ENCODE data around the gene RFNG.

Gene RFNG

DNA sequence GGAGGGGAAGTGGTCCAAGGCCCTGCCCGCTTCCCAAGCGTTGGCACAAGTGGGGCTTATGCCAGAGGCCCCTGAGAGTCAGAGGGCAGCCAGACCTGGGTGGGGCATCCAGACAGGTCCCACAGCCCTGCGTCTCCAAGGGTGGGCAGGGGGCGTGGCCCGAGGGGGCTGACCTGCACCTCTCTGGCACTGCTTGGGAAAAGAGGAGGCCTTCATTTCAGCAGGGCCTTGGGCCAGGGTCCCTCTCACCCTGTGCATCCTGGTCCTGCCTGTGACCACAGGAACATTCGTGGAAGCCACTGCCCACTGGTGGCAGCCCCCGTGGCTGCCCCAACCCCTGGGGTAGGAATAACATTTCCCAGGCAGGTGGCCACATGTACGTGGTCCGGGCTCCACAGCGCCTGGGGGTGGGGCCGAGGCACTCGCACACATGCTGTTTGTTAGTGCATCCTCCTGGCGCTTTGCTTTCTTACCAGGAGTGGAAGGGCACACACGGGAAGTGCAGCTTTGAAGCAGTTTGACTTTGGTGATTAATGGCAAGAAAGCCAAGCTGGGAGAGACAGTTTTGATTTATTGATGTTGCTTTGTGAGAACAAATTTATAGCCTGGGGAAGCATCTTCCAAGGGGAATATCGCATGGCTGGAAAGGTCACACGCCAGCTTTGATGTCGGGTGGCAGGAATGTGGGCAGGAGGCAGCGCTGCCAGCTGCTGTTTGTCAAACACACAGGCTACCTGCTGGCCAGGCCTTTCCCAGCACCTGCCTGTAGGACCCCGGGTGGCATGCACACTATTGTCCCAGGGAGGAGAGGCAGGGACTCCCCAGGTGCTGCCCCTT, 33.2 kb downstream of the RFNG start:
- DNase-seq = no peak
- intact Hi-C loops (cut with DNase I) = no loop called here

DNA sequence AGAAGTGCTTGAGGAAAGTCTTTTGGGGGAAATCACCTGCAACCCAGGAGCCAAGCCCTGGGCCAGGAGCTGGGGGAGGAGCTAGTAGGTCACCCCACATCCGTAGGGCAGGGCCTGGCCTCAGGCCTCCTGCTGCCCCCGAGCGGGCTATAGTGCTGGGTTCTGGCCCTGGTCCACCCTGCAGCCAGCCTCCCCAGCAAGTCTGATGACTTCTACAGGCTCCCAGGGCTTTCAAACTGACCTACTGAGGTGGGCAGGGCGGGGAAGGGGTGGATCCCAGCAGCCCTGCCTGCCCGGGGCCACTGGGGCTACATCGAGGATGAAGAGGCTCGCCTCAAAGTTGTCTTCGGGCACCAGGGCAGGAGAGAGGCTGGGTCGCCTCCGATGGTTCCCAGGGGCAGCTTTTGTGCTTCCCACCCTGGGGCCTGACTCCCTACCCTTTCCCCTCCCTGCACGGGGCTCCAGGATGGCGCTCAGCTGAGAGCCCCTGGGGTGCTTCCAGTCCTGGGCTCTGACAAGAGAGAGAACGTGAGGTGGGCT, 33.9 kb downstream of the RFNG start:
- DNase-seq = no peak
- intact Hi-C loops (cut with DNase I) = no loop called here

GRCh38 chr17:82016875-82017459, 34.6 kb downstream of the RFNG start:
- DNase-seq = no peak
- intact Hi-C loops (cut with DNase I) = no loop called here

DNA sequence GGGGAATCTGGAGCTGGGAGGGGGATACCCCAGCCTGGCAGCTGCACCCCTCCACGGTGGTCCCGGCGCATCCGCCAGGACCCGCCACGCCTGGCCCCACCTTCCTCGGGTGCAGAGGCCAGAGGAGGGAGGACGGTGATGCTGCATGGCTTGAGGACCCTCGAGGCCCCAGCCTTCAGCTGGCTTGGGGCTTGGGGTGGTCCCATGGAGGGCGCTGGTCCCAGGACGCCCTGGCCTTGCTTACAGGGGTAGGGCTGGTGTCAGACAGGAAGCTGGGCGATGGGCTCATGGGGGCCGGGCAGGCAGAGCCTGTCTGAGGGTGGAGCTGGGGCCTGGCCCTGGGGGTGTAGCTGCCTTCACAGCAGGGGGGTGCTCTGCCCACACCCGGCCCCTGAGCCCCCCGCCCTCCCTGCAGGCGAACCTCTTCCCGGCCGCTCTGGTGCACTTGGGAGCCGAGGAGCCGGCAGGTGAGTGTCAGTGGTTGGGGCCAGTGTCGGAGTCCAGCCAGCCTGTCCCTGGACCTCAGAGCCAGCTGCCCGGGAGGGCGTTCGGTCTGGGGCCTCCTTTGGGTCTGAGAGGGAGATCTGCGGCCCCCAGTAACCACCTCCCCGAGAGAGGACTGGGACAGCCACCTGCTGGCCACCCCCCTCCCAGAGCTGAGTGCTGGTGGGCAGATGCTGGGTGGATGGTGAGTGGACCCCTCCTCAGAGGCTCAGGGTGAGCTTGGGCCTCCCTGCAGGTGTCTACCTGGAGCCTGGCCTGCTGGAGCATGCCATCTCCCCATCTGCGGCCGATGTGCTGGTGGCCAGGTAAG, 35.3 kb downstream of the RFNG start:
- intact Hi-C loops (cut with DNase I) = no loop called here
- no peak for DNase-seq

DNA sequence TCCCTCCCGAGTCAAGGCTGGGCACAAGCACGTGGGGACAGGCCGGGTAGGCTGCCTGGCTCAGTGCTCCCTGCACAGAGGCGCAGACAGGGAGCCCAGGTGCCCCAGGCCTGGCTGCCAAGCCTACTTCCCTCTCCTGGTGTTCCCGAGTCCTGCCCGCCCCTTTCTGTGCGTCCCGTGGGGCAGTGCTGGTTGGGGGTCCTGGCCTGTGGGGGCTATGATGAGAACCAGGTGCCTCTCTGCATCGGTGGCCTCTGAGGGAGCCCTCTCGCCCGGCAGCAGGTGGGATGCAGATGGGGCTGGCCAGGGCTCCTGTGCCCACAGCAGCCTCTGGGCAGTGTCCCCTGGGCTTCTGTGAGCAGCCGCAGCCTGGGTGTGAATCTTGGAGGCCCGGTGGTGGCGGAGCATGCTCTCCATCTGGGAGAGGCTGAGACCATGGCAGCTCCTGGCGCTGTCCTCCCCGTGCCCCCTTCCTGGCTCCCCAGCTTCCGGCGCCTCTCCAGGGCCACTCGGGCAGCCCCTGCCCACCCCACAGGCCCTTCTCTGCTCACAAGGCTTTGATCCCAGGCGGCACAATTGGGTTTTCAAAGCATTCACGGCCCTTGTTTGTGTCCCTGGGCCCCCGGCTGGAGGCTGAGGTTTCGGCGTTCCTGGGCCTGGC, 36.2 kb downstream of the RFNG start:
- no peak for DNase-seq
- intact Hi-C loops (cut with DNase I) = no loop called here

GRCh38 chr17:82014971-82015310, 36.7 kb downstream of the RFNG start:
- intact Hi-C loops (cut with DNase I) = no loop called here
- no peak for DNase-seq

GRCh38 chr17:82014432-82014831, 37.2 kb downstream of the RFNG start:
- intact Hi-C loops (cut with DNase I) = no loop called here
- peak in 4 of 10 donors; percentile 40 to 93 (median 76) for DNase-seq

GRCh38 chr17:82013772-82014321, 37.8 kb downstream of the RFNG start:
- no peak for DNase-seq
- intact Hi-C loops (cut with DNase I) = no loop called here

DNA sequence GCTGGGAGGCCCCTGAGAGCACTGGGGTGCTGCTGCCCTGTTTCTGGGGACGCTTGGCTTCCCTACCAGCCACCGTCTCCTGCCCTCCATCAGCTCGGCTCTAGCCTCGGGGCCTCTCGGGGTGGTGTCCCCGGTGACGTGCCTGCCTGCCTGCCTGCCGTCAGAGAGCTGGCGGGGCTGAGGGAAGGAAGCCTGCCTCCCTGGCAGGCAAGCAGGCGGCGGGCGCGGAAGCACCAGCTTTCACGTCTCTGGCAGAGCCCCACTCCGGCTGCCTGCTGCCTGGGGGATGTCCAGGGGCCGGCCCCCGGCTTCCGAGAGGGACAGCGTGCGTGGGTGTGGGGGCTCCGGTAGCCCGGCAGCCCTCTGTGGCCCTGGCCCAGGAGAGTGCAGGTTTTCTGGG, 38.3 kb downstream of the RFNG start:
- DNase-seq = peak in 4 of 10 donors; percentile 48 to 83 (median 61)
- intact Hi-C loops (cut with DNase I) = no loop called here

DNA sequence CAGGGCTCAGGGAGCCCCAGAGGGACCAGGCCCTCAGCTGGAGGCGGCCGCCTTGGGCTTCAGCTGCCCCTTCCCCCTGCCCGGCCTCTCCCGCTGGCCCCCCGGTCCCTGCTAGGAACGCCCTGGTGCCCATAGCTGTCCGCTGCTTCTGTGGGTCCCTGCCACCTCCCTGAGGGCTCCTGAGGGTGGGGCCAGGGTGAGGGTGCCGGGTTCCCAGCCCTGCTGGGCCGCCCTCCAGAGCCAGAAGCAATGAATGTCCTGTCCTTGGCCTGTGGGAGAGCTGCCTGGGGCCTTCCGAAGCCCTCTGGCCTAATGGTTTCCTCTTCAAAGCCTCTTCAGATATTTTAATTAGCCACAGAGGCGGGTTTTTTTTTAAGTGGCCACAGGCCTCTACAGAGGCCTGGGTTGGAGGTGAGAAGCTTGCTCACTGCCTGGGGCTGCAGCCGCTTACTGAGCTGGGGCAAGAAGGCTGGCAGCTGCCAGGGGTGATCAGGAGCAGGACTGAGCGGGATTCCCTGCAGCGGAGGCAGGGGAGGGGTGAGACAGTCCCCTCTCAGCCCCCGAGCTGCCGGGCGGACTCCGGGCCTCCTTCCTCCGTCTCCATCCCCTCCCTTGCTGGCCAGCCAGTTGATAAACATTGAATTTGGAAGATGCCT, 38.8 kb downstream of the RFNG start:
- DNase-seq = no peak
- intact Hi-C loops (cut with DNase I) = no loop called here

DNA sequence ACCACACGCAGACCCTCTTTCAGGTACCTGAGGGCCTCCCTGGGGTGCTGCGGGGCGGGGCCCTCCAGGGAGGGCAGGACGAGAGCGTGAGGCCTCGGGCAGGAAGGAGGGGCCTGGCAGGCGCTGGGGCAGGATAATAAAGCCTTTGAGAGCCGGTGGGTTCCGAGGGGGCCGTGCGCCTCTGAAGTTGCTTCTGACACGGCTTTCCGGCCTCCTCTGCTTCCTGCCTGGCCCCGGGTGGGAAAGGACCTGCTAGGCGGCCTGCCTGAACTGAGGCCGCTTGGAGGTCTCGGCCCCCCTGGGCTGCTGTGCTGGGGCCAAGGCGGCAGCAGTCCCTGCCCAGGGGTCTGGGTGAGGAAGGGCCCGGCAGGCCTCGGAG, 39.4 kb downstream of the RFNG start:
- intact Hi-C loops (cut with DNase I) = no loop called here
- no peak for DNase-seq

- intact Hi-C loops (cut with DNase I) = no loop called here
- no peak for DNase-seq
These were observed 39.9 kb downstream of the RFNG start for GRCh38 chr17:82011617-82012187.

DNA sequence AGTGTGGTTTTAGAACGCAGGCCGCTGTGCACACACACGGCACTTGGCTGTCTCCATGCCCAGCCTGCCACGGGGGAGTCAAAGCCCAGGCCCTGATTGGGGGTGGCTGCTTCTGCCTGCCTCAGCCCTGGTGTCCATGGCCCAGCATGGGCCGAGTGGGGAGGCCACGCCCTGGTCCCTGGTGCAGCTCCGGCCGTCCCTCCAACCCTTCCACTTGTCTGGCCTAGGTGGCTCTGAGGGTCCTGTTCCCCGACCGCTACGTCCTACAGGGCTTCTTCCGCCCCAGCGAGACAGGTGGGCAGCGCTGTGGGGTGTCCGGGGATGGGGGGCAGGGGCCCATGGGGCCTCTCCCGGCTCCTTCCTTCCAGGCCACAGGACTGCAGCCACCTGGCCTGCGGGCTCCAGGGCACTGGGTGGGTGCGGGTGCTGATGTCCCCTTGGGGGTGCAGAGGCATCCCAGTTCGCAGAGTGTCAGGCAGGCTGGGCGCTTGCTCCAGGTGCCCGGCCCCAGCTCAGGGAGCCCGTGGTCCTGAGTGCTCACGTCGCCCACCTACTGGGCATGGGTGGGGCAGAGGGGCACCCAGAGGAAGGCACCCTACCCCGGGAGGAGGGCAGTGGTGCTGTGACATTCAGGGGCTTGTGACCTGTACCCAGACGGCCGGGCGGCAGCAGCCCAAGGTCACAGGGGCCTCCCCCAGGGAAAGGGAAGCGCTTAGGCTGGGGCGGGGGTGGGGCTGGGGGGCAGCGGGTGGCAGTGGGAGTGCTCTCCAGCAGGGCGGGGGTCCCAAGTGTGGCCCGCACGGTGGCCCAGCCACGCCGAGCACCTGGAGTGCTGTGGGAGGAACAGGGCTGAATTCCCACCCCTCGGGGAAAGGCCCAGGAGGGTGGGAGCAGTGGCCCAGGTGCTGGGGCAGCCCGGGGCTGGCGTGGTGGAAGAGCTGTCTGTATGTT, 40.8 kb downstream of the RFNG start:
- intact Hi-C loops (cut with DNase I) = no loop called here
- no peak for DNase-seq

DNA sequence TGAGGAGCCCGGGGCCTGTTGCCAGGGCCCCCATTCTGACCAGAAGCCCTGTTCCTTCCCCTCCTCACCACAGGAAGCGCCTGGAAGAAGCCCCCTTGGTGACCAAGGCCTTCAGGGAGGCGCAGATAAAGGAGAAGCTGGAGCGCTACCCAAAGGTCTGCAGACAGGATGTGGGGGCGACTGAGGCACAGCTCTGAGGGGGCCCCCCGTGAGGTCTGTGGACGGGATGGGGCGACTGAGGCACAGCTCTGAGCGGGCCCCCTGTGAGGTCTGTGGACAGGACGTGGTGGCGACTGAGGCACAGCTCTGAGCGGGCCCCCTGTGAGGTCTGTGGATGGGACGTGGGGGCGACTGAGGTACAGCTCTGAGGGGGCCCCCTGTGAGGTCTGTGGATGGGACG, 42.2 kb downstream of the RFNG start:
- no peak for DNase-seq

DNA sequence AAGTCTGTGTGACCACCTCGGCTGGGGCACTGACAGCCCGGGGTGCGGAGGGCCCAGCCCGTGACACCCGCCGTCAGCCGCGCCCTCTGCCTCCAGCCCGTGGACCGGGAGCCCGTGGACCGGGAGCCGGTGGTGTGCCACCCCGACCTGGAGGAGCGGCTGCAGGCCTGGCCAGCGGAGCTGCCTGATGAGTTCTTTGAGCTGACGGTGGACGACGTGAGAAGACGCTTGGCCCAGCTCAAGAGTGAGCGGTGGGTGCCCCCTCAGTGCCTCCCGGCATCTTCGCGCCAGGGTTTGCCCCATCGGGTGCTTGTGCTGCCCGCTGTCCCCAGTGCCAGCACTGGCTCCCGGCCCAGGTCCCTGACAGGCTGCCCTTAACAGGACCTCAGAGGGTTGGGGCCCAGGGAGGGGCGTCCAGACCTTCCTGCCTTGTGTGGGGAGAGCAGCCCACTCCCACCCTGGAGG, 42.6 kb downstream of the RFNG start:
- no peak for DNase-seq
- intact Hi-C loops (cut with DNase I) = no loop called here

More for the DNA sequence above, 42.2 kb downstream of the RFNG start:
- intact Hi-C loops (cut with DNase I) = no loop called here

DNA sequence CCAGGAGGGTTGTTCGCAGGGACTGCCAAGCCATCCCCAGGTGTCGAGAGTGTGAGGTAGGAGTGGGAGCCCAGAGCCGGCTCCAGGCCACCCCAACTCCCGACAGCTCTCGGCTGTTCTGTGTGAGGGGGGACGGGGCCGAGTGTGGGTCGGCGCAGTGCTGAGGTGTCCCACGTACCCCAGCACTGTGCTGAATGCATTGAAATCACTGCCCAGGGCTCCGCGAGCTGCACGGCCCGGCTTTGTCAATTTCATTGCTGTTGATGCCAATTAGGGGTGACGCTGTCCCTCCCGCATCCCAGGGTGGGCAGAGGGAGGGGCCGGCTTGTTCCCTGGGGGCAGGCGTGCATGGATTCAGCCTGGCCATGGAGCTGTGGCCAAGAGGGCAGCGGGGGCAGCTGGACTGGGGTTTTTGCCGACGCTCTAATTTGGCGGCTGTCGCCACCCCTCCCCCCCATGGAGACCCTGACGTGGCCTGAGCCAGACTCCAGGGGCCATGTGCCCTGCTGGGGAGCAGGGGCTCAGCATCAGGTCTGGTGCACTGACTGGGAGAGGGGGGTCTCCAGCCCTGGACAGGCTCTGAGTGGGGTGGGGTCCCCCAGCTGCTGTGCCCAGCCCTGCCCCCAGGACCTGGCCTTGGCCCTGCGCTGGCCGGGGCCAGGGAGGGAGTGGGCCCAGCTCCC, 43.2 kb downstream of the RFNG start:
- no peak for DNase-seq
- intact Hi-C loops (cut with DNase I) = no loop called here

DNA sequence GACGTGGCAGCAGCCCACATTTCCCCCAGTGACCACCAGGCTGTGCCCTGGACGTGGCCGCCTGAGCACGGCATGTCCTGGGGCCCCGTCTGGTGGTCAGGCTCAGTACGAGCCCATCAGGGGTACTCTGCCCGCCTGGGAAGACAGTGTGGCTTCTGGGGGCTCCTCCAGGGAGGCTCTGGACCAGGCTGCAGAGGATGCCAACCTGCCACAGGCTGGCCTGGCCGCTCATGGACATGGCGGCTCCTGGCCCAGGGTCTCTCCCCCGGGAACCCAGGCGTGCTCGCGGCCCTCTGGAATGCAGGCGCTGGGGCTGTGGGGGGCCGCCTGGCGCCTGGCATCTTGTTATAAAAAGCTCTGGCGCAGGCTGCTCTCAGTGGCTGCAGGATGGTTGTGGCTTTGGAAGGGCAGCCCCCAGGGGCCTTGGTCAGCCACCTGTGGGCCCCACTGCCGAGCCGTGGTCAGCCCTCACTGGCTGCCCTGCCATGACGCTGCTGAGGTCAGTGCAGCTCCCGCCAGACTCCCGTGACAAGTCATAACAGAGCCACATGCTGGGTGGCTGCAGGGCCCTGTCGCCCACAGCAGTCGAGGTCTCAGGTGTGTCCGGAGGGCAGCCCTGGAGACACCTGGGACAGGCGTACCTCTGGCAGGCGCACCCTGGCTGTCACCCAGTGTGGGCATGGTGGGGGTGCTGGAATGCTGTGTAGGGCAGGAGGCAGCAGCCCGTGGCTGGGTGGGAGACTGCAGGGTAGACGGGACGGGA, 43.9 kb downstream of the RFNG start:
- no peak for DNase-seq
- intact Hi-C loops (cut with DNase I) = no loop called here
